ENCODE data around the gene C3orf22.

The C3orf22 gene

DNA sequence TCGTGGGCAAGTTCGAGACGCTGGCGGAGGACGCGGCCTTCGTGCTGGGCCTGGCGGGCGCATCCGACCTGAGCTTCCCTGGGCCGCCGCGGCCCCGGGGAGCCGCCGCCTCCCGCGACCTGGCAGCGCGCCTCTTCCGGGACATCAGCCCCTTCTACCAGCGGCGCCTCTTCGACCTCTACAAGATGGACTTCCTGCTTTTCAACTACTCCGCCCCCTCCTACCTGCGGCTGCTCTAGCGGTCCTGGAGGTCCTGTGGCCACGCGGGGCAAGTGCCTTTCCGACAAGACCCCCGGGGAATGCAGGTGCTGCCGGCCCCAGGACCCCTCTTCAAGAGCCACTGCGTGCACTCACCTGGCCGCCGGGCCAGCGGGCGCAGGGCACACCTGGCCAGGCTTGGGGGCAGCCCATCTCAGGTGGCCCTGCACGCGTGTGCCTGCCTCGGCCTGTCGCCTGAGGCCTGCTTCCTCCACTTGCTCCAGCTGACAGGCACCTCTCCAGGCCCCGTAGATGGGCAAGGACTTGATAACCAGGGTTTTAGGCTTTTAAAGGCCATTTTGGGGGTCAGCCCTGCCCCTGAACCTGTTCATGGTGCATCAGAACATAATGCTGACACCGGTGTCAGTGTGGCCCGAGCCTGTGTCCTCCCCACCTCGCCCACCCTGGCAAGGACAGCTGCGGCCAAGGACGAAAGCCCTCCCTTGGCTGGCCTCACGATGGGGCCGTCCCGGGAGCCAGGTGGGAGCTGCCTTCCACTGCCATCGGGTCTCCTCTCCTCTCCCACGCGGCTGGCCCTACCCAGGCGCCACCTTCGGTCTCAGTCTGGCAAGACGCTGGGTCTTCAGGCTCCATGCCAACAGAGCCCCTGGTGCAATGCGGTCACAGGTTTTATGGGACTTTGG is 16.1 kb downstream of the C3orf22 start:
- TF ChIP-seq TAF1 (IDR thresholded peaks at IDR 0.05; ENCODE audit: borderline replicate concordance, insufficient read depth, low read length), result no peak
- TF ChIP-seq, protein P1, sequence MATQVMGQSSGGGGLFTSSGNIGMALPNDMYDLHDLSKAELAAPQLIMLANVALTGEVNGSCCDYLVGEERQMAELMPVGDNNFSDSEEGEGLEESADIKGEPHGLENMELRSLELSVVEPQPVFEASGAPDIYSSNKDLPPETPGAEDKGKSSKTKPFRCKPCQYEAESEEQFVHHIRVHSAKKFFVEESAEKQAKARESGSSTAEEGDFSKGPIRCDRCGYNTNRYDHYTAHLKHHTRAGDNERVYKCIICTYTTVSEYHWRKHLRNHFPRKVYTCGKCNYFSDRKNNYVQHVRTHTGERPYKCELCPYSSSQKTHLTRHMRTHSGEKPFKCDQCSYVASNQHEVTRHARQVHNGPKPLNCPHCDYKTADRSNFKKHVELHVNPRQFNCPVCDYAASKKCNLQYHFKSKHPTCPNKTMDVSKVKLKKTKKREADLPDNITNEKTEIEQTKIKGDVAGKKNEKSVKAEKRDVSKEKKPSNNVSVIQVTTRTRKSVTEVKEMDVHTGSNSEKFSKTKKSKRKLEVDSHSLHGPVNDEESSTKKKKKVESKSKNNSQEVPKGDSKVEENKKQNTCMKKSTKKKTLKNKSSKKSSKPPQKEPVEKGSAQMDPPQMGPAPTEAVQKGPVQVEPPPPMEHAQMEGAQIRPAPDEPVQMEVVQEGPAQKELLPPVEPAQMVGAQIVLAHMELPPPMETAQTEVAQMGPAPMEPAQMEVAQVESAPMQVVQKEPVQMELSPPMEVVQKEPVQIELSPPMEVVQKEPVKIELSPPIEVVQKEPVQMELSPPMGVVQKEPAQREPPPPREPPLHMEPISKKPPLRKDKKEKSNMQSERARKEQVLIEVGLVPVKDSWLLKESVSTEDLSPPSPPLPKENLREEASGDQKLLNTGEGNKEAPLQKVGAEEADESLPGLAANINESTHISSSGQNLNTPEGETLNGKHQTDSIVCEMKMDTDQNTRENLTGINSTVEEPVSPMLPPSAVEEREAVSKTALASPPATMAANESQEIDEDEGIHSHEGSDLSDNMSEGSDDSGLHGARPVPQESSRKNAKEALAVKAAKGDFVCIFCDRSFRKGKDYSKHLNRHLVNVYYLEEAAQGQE (IDR thresholded peaks at IDR 0.05; ENCODE audit: insufficient read depth in 1 of 2, low read depth in 2 of 2, low read length in 2 of 2), result no peak
- TF ChIP-seq FOXP2 (optimal IDR thresholded peaks at IDR 0.05; ENCODE audit: borderline replicate concordance, extremely low read depth, extremely low read length, insufficient read depth), result no peak
- no peak for TF ChIP-seq POLR2AphosphoS5 (IDR thresholded peaks at IDR 0.05; ENCODE audit: low read depth, low read length)
- no peak for TF ChIP-seq SIN3A (IDR thresholded peaks at IDR 0.05; ENCODE audit: borderline replicate concordance, insufficient read depth, low read length)

DNA sequence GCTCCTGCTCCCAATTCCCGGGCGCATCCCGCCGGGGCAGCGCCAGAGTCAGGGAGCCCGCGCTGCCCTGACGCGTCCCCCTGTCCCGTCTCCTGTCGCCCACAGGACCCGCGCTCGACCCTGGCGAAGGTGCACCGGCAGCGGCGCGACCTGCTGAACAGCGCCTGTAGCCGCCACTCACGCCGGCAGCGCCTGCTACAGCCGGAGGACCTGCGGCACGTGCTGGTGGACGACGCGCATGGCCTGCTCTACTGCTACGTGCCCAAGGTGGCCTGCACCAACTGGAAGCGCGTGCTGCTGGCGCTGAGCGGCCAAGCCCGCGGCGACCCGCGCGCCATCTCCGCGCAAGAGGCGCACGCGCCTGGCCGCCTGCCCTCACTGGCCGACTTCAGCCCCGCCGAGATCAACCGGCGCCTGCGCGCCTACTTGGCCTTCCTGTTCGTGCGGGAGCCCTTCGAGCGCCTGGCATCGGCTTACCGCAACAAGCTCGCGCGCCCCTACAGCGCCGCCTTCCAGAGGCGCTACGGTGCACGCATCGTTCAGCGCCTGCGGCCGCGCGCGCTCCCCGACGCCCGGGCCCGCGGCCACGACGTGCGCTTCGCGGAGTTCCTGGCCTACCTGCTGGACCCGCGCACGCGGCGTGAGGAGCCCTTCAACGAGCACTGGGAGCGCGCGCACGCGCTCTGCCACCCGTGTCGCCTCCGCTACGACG is 16.9 kb downstream of the C3orf22 start:
- TF ChIP-seq, protein P1 (IDR thresholded peaks at IDR 0.05; ENCODE audit: insufficient read depth in 1 of 2, low read depth in 2 of 2, low read length in 2 of 2), result no peak
- TF ChIP-seq SIN3A (IDR thresholded peaks at IDR 0.05; ENCODE audit: borderline replicate concordance, insufficient read depth, low read length), result no peak
- no peak for TF ChIP-seq FOXP2 (optimal IDR thresholded peaks at IDR 0.05; ENCODE audit: borderline replicate concordance, extremely low read depth, extremely low read length, insufficient read depth)
- TF ChIP-seq POLR2AphosphoS5 (IDR thresholded peaks at IDR 0.05; ENCODE audit: low read depth, low read length), result no peak

DNA sequence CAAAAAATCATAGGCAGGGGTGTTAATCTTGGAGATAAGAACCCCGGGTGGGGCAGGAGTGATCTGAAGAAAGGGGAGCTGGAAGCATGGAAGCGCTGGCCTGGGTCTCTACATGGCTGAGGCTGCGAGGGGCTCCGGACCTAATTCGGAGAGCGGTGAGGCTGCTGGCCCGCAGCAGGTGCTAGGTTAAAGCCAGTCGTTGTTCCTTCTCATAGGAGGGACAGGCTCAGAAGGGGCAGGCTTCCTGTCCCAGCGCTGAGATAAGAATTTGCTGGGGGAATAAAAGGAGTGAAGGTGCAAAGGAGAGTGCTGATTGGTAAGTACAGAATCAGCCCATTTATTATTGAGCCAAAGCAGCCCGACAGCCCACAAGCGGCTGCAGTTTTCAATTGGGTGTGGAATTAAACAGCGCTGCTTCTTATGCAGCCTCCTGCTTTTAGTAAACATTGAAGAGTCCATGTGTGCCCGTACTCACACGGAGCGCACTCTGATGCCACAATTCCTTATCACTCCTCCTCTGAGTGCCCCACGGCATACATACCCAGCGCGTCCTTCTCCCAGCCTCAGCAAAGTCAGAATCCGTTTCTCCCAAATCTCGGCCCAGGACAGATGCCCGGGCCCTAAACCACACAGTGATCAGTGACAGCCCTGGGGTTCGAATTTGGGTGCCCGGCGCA is 17.6 kb downstream of the C3orf22 start:
- TF ChIP-seq TAF1 (IDR thresholded peaks at IDR 0.05; ENCODE audit: borderline replicate concordance, insufficient read depth, low read length) (no peak), FOXP2 (optimal IDR thresholded peaks at IDR 0.05; ENCODE audit: borderline replicate concordance, extremely low read depth, extremely low read length, insufficient read depth) (no peak), POLR2AphosphoS5 (IDR thresholded peaks at IDR 0.05; ENCODE audit: low read depth, low read length) (no peak), SIN3A (IDR thresholded peaks at IDR 0.05; ENCODE audit: borderline replicate concordance, insufficient read depth, low read length) (no peak)
- TF ChIP-seq, protein P1 (IDR thresholded peaks at IDR 0.05; ENCODE audit: insufficient read depth in 1 of 2, low read depth in 2 of 2, low read length in 2 of 2), result no peak

DNA sequence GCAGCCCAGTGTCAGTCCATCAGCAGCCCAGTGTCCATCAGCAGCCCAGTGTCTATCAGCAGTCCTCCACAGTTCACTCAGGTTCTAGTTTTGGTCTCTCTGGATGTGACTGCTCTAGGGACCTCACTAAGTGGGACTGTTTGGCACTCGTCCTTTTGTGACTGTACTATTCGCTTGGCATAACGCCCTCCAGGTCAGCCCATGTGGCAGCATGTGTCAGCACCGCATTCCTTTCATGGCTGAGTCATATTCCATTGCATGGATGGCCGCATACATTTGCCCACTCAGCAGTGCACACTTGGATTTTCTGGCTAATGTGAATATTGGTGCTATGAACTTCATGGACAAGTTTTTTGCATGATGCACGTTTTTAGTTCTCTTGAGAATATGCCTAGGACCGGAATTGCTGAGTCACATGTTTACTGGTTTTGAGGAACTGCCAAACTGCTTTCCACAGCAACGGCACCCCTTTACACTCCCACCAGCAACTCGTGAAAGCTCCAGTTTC is 18.3 kb downstream of the C3orf22 start:
- TF ChIP-seq, protein P1 (IDR thresholded peaks at IDR 0.05; ENCODE audit: insufficient read depth in 1 of 2, low read depth in 2 of 2, low read length in 2 of 2), result no peak
- no peak for TF ChIP-seq FOXP2 (optimal IDR thresholded peaks at IDR 0.05; ENCODE audit: borderline replicate concordance, extremely low read depth, extremely low read length, insufficient read depth)
- no peak for TF ChIP-seq TAF1 (IDR thresholded peaks at IDR 0.05; ENCODE audit: borderline replicate concordance, insufficient read depth, low read length)
- no peak for TF ChIP-seq SIN3A (IDR thresholded peaks at IDR 0.05; ENCODE audit: borderline replicate concordance, insufficient read depth, low read length)
- TF ChIP-seq POLR2AphosphoS5 (IDR thresholded peaks at IDR 0.05; ENCODE audit: low read depth, low read length), result no peak
